ENCODE results near the gene PANK2. TPM values are rescaled to one million over a fixed set of nuclear protein-coding genes. Genes with fewer than 3 reads are reported as not detected.

The PANK2 gene
- polyA plus RNA-seq, 1 of the 3 experiments (the other 2 are of a cell fraction) = 17.7 TPM

- Histone ChIP-seq H3K27me3 (ENCODE audit: insufficient read depth) (no peaks in the 10 kb centered on the region), H3K4me1 (ENCODE audit: control insufficient read depth in 1 of 2, insufficient read depth in 2 of 2, low read depth in 1 of 2, low read length in 1 of 2) (no peaks in the 10 kb centered on the region), H3K9me3 (no peaks in the 10 kb centered on the region), H2AFZ (ENCODE audit: low read depth) (no peak overlapping the region), H3K4me3 (ENCODE audit: low read depth in 2 of 2, low read length in 1 of 2) (no peak overlapping the region), H3K4me2 (no peak overlapping the region), H3K79me2 (ENCODE audit: insufficient read depth) (peaks cover 97% of the 10 kb centered on the region), H3K9me2 (no peaks in the 10 kb centered on the region), H3F3A (replicated peaks; ENCODE audit: insufficient read depth) (peaks cover 12% of the 10 kb centered on the region), H3K27ac (ENCODE audit: low read depth in 2 of 2, low read length in 1 of 2) (no peak overlapping the region), H3K9ac (no peak overlapping the region), H4K20me1 (ENCODE audit: insufficient read depth) (peaks cover 92% of the 10 kb centered on the region), H3K36me3 (replicated peaks in 1 of 2; ENCODE audit: control insufficient read depth in 1 of 2, insufficient read depth in 2 of 2, low read length in 1 of 2) (peaks cover 58 to 78% of the 10 kb centered on the region in 2 experiments)
- ChIA-PET POLR2A (no interaction called here), CTCF (interaction anchor here (0.8 kb wide), 1 partner anchor 19 kb away, joined by 3 read pairs; no protein-coding TSS in a partner anchor)
- TF ChIP-seq REST (IDR thresholded peaks at IDR 0.05; ENCODE audit: low read depth, low read length) = no peak
- TF ChIP-seq GABPA (IDR thresholded peaks at IDR 0.05; ENCODE audit: low read depth) = no peak
- TF ChIP-seq ELF1 (IDR thresholded peaks at IDR 0.05) = no peak
- TF ChIP-seq YY1 (IDR thresholded peaks at IDR 0.05; ENCODE audit: low read depth) = no peak
- no peak for TF ChIP-seq EZH2phosphoT487 (IDR thresholded peaks at IDR 0.05; ENCODE audit: borderline replicate concordance, low read depth)
- no peak for TF ChIP-seq JUND (IDR thresholded peaks at IDR 0.05)
- TF ChIP-seq USF2 (IDR thresholded peaks at IDR 0.05; ENCODE audit: borderline replicate concordance, low read depth, low read length) = no peak
- TF ChIP-seq PBX3 (IDR thresholded peaks at IDR 0.05) = no peak
- no peak for TF ChIP-seq NFIC (IDR thresholded peaks at IDR 0.05; ENCODE audit: borderline replicate concordance)
- no peak for TF ChIP-seq ZBTB33 (IDR thresholded peaks at IDR 0.05; ENCODE audit: borderline replicate concordance, low read depth)
- TF ChIP-seq RFX5 (IDR thresholded peaks at IDR 0.05; ENCODE audit: low read length) = no peak
- no peak for TF ChIP-seq TEAD4 (IDR thresholded peaks at IDR 0.05; ENCODE audit: borderline replicate concordance, insufficient read depth)
- DNase-seq = no peak
- 72% methylated on average over 2 of the region's 2 CpGs for WGBS (ENCODE audit: low lambda C conversion rate)
Observed at GRCh38 chr20:3916364-3916763, 27.2 kb downstream of the PANK2 start.
